ENCODE results near the gene NDUFA8. TPM values are rescaled to one million over a fixed set of nuclear protein-coding genes. Genes with fewer than 3 reads are reported as not detected.

Gene NDUFA8
- total RNA-seq, 1 donor from 2014 or later: 45.2 TPM

- TF ChIP-seq CTCF (IDR thresholded peaks at IDR 0.05; ENCODE audit: unreplicated experiment): no peak
- Mint-ChIP-seq H3K36me3 (ENCODE audit: low read depth, unreplicated experiment) (no peaks in the 10 kb centered on the region), H3K4me1 (ENCODE audit: unreplicated experiment) (peaks cover 35% of the 10 kb centered on the region), H3K4me3 (ENCODE audit: unreplicated experiment) (no peak overlapping the region), H3K27me3 (ENCODE audit: unreplicated experiment) (peaks cover 31% of the 10 kb centered on the region), H3K9me3 (ENCODE audit: unreplicated experiment) (no peaks in the 10 kb centered on the region), H3K27ac (ENCODE audit: unreplicated experiment) (no peak overlapping the region)
- no peak for DNase-seq (ENCODE audit: low spot score)
These were observed 30.6 kb downstream of the NDUFA8 start for GRCh38 chr9:122128969-122129343.

- H3K4me1 Mint-ChIP-seq (ENCODE audit: unreplicated experiment): peaks cover 30% of the 10 kb centered on the region
- no peak for DNase-seq (ENCODE audit: low spot score)
- H3K4me3 Mint-ChIP-seq (ENCODE audit: unreplicated experiment): no peak overlapping the region
- H3K27me3 Mint-ChIP-seq (ENCODE audit: unreplicated experiment): peaks cover 25% of the 10 kb centered on the region
- TF ChIP-seq CTCF (IDR thresholded peaks at IDR 0.05; ENCODE audit: unreplicated experiment): no peak
- H3K9me3 Mint-ChIP-seq (ENCODE audit: unreplicated experiment): no peaks in the 10 kb centered on the region
- no peak overlapping the region for H3K27ac Mint-ChIP-seq (ENCODE audit: unreplicated experiment)
- no peaks in the 10 kb centered on the region for H3K36me3 Mint-ChIP-seq (ENCODE audit: low read depth, unreplicated experiment)
These were observed 31.3 kb downstream of the NDUFA8 start for GRCh38 chr9:122128007-122128968.

GRCh38 chr9:122127396-122127798 lies 32.2 kb downstream of the NDUFA8 start:
- no peak for TF ChIP-seq CTCF (IDR thresholded peaks at IDR 0.05; ENCODE audit: unreplicated experiment)
- H3K4me3 Mint-ChIP-seq (ENCODE audit: unreplicated experiment): no peak overlapping the region
- no peak overlapping the region for H3K27ac Mint-ChIP-seq (ENCODE audit: unreplicated experiment)
- no peaks in the 10 kb centered on the region for H3K36me3 Mint-ChIP-seq (ENCODE audit: low read depth, unreplicated experiment)
- no peak for DNase-seq (ENCODE audit: low spot score)
- H3K9me3 Mint-ChIP-seq (ENCODE audit: unreplicated experiment): no peaks in the 10 kb centered on the region
- H3K27me3 Mint-ChIP-seq (ENCODE audit: unreplicated experiment): peaks cover 24% of the 10 kb centered on the region
- H3K4me1 Mint-ChIP-seq (ENCODE audit: unreplicated experiment): peaks cover 23% of the 10 kb centered on the region

GRCh38 chr9:122126331-122127261 lies 33.0 kb downstream of the NDUFA8 start:
- Mint-ChIP-seq H3K27me3 (ENCODE audit: unreplicated experiment) (peaks cover 23% of the 10 kb centered on the region), H3K4me3 (ENCODE audit: unreplicated experiment) (peak overlapping the region; percentile 79), H3K36me3 (ENCODE audit: low read depth, unreplicated experiment) (no peaks in the 10 kb centered on the region), H3K9me3 (ENCODE audit: unreplicated experiment) (no peaks in the 10 kb centered on the region), H3K4me1 (ENCODE audit: unreplicated experiment) (peaks cover 20% of the 10 kb centered on the region), H3K27ac (ENCODE audit: unreplicated experiment) (peak overlapping the region; percentile 70)
- DNase-seq (ENCODE audit: low spot score): no peak
- no peak for TF ChIP-seq CTCF (IDR thresholded peaks at IDR 0.05; ENCODE audit: unreplicated experiment)

Measured in endothelial cell (in vitro differentiated cells).